AG04450 (cell line): ENCODE results near the gene B4GALT6. TPM values are rescaled to one million over a fixed set of nuclear protein-coding genes. Genes with fewer than 3 reads are reported as not detected.

Source experiments
- CTCF ChIA-PET: fragments of 300-600, 350-600 bp; formaldehyde crosslinking; extraction: SDS; loops from one replicate; lab custom pipeline; 2022; ENCODE audit warnings: antibody characterized with exemption, inconsistent platforms; lab: Charles Lee
- POLR2A ChIA-PET: fragments of 350-600 bp; formaldehyde crosslinking; extraction: SDS; loops from one replicate; lab custom pipeline; 2021; ENCODE audit warnings: antibody characterized with exemption, inconsistent platforms; lab: Yijun Ruan, JAX
- DNase-seq: peaks from one replicate; pipeline ENCODE4 v3.0.0-alpha.2; 2011; ENCODE audit warnings: low read depth, low spot score
- H3K27ac ChIP-seq: one replicate; pipeline ENCODE4 v1.5.1; 2012; ENCODE audit warnings: low read depth, low read length, control low read depth
- H3K27me3 ChIP-seq: one replicate; pipeline ENCODE4 v1.6.0; 2012; ENCODE audit warnings: low read length; ENCODE audit not compliant: control insufficient read depth, insufficient read depth
- H3K4me3 ChIP-seq: 2 replicates; pipeline ENCODE4 v1.5.1; 2011; ENCODE audit warnings: mild to moderate bottlenecking, low read depth, low read length, control low read depth
- H3K9me3 ChIP-seq: 2 replicates; pipeline ENCODE4 v1.5.1; 2012; ENCODE audit warnings: low read length; ENCODE audit not compliant: control insufficient read depth, insufficient read depth
- polyA plus RNA-seq: library from polyadenylated mRNA; depleted of rRNA; stranded (reverse); fragments of >200 nt; gene quantifications from 2 replicates; pipeline ENCODE4 v1.2.3, GENCODE V29; 2011
- TF ChIP-seq, protein P1 (sequence below): IDR thresholded peaks from 2 replicates; pipeline ENCODE4 v1.5.1; 2011; ENCODE audit warnings: low read depth, low read length, control low read depth, inconsistent platforms

B4GALT6 gene
- polyA plus RNA-seq, 1 experiment, result 0.40 TPM

DNA sequence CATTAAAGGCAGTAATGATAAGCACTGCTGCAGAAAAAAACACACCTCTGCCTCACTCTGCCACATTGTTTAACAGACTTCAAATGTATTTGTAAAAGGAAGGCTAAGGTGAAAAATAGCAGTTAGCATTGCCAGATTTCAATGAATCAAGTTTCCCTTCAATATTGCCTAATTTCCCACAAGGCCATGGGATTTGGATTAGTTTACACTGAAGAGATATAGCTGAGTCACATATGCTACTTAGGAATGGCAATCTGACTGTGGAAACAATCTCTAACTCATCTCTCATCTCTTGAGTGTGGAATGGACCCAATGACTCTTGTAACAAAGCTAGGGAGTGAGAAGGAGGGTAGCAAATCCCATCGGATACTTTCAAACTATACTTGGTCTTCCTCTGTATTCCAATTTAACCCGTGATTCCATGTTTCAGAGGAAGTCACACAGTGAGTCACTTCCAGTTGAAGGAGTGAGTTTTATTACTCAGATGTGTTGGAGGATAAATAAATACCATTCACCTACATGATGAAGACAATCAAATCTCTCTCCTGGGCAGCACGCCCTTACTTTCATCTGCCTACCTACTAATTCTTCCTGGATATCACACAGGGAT, 5.1 kb downstream of the B4GALT6 start:
- POLR2A ChIA-PET, result no interaction called here
- TF ChIP-seq, protein P1, sequence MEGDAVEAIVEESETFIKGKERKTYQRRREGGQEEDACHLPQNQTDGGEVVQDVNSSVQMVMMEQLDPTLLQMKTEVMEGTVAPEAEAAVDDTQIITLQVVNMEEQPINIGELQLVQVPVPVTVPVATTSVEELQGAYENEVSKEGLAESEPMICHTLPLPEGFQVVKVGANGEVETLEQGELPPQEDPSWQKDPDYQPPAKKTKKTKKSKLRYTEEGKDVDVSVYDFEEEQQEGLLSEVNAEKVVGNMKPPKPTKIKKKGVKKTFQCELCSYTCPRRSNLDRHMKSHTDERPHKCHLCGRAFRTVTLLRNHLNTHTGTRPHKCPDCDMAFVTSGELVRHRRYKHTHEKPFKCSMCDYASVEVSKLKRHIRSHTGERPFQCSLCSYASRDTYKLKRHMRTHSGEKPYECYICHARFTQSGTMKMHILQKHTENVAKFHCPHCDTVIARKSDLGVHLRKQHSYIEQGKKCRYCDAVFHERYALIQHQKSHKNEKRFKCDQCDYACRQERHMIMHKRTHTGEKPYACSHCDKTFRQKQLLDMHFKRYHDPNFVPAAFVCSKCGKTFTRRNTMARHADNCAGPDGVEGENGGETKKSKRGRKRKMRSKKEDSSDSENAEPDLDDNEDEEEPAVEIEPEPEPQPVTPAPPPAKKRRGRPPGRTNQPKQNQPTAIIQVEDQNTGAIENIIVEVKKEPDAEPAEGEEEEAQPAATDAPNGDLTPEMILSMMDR, result no peak
- H3K4me3 ChIP-seq, result no peak overlapping the region
- peaks cover 9% of the 10 kb centered on the region for H3K27me3 ChIP-seq
- H3K27ac ChIP-seq, result no peak overlapping the region
- DNase-seq, result no peak
- CTCF ChIA-PET, result no interaction called here
- H3K9me3 ChIP-seq, result no peaks in the 10 kb centered on the region; the same call in 1 of the 2 replicates

DNA sequence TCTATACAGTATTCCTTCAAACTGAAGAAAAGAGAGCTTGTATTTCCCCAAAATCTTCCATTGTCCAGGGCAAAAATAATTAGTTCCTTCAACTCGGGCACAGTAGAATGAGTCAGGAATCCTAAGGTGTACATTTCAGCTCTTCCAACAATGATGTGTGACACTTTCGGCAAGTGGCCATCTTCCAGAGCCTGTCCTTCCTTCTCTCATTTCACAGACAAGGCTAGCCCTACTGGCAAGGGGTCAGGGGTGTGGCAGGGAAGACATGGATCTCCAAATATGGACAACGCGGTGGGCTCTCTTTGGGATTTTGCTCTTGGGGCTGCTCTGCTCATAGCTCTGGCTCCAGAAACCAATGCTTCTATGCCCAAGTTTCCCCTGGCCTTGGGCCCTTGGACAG, 6.0 kb downstream of the B4GALT6 start:
- CTCF ChIA-PET, result no interaction called here
- TF ChIP-seq, protein P1, result no peak
- Histone ChIP-seq H3K4me3 (no peak overlapping the region), H3K27me3 (peaks cover 3% of the 10 kb centered on the region), H3K27ac (no peak overlapping the region), H3K9me3 (no peaks in the 10 kb centered on the region)
- POLR2A ChIA-PET, result no interaction called here
- no peak for DNase-seq

DNA sequence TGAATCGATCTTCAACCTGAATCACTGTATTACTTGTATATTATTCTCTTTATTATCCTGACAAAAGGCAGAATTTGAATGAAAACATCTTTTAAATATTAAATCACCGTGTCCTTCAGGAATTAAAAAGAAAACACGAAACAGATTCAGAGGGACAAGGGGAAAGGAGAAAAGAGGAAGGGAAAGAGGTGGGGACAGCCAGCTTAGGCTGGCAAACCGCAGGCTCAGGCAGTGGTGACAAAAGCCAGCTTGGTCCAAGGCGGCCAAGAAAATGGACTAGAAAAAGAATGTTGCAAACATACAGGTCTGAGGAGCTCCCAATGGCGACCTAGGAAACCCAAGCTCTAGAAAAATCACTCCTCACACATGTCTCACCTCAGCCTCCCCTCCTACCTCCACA, 6.8 kb downstream of the B4GALT6 start:
- no peak overlapping the region for H3K27ac ChIP-seq
- CTCF ChIA-PET, result no interaction called here
- DNase-seq, result no peak
- TF ChIP-seq, protein P1, result no peak
- H3K27me3 ChIP-seq, result no peaks in the 10 kb centered on the region
- POLR2A ChIA-PET, result no interaction called here
- H3K4me3 ChIP-seq, result no peak overlapping the region
- H3K9me3 ChIP-seq, result no peaks in the 10 kb centered on the region

DNA sequence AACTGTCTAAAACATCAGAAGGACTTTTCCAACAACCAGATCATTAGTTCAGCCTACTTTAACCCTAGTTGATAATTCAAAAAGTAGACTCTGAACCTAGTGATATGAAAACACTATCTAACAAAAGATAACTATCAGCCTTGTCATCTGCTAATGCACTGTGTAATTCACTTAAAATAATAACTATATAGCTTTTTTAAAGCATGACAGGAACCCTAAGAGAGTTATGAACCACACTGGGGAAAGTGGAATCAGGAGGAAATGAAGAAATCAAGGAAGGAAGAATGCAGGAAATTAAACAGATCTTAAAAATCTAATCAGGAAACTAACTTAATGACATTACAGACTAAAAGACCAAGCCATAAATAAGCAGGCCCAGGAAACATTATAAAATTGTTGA, 9.0 kb downstream of the B4GALT6 start:
- ChIA-PET CTCF (interaction anchor here (0.5 kb wide), 1 partner anchor 22 kb away, joined by 4 read pairs; no protein-coding TSS in a partner anchor), POLR2A (no interaction called here)
- no peak for DNase-seq

DNA sequence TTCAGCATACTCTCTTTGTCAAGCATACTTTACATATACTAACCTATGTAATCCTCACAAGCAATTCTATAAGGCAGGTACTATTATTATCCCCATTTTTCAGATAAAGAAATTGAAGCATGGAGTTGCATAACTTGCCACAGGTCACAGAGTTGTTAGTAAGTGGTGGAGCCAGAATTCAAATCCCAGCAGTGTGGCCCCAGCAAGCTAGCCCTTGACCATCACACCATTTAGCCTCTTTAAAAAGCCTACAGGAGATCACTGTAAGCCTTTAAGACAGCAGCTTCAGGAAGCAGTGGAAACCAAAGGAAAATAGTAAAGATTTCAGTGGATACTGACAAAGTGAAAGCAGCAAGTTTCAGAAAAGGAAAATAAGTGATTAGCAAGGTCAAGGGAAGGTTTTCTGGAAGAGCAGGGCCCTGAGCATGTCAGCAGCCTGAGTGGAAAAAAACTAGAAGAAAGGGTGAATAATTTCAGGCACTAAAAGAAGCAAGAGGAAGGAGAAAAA, 11.7 kb downstream of the B4GALT6 start:
- H3K27me3 ChIP-seq, result no peaks in the 10 kb centered on the region
- no peak overlapping the region for H3K27ac ChIP-seq
- no peak overlapping the region for H3K4me3 ChIP-seq
- H3K9me3 ChIP-seq, result no peaks in the 10 kb centered on the region
- no peak for DNase-seq
- TF ChIP-seq, protein P1, result no peak
- CTCF ChIA-PET, result no interaction called here
- POLR2A ChIA-PET, result no interaction called here

More for the DNA sequence above, 9.0 kb downstream of the B4GALT6 start:
- no peak overlapping the region for H3K27ac ChIP-seq
- TF ChIP-seq, protein P1, result no peak
- no peaks in the 10 kb centered on the region for H3K9me3 ChIP-seq
- no peak overlapping the region for H3K4me3 ChIP-seq
- H3K27me3 ChIP-seq, result no peaks in the 10 kb centered on the region
